ENCODE measurements around the gene CDH4.

CDH4 gene

GRCh38 chr20:61802721-61803311 is 550.8 kb downstream of the CDH4 start:
- no peak for FAIRE-seq

- FAIRE-seq, result no peak
Measured at GRCh38 chr20:61803416-61803914, 551.4 kb downstream of the CDH4 start.

- no peak for FAIRE-seq
Measured at GRCh38 chr20:61803915-61804751, 552.1 kb downstream of the CDH4 start.

GRCh38 chr20:61804752-61805295 is 552.8 kb downstream of the CDH4 start:
- no peak for FAIRE-seq

- no peak for FAIRE-seq
Measured at GRCh38 chr20:61805365-61805764, 553.3 kb downstream of the CDH4 start.

- FAIRE-seq, result no peak
Measured at GRCh38 chr20:61805781-61806180, 553.7 kb downstream of the CDH4 start.

- no peak for FAIRE-seq
Measured at GRCh38 chr20:61806314-61806713, 554.3 kb downstream of the CDH4 start.

GRCh38 chr20:61806995-61807394 is 554.9 kb downstream of the CDH4 start:
- no peak for FAIRE-seq

- FAIRE-seq, result no peak
Measured at GRCh38 chr20:61807471-61808160, 555.6 kb downstream of the CDH4 start.

- FAIRE-seq, result no peak
Measured at GRCh38 chr20:61808447-61808846, 556.4 kb downstream of the CDH4 start.

GRCh38 chr20:61809006-61809770 is 557.1 kb downstream of the CDH4 start:
- FAIRE-seq, result no peak

- no peak for FAIRE-seq
Measured at GRCh38 chr20:61810066-61810737, 558.1 kb downstream of the CDH4 start.

- no peak for FAIRE-seq
Measured at GRCh38 chr20:61810738-61811135, 558.7 kb downstream of the CDH4 start.

GRCh38 chr20:61811166-61811565 is 559.1 kb downstream of the CDH4 start:
- no peak for FAIRE-seq

GRCh38 chr20:61812121-61812844 is 560.2 kb downstream of the CDH4 start:
- no peak for FAIRE-seq

GRCh38 chr20:61812845-61813485 is 560.9 kb downstream of the CDH4 start:
- FAIRE-seq, result no peak

- no peak for FAIRE-seq
Measured at GRCh38 chr20:61813791-61814190, 561.7 kb downstream of the CDH4 start.

- no peak for FAIRE-seq
Measured at GRCh38 chr20:61814244-61814643, 562.2 kb downstream of the CDH4 start.

GRCh38 chr20:61814726-61815125 is 562.7 kb downstream of the CDH4 start:
- no peak for FAIRE-seq

- FAIRE-seq, result no peak
Measured at GRCh38 chr20:61815176-61815575, 563.1 kb downstream of the CDH4 start.

- FAIRE-seq, result no peak
Measured at GRCh38 chr20:61815678-61816077, 563.6 kb downstream of the CDH4 start.
